ENCODE results near the gene PEX5.

GRCh38 chr12:7207866-7208625 is 18.6 kb downstream of the PEX5 start:
- TF ChIP-seq CTCF (IDR thresholded peaks at IDR 0.05) (no peak), POLR2AphosphoS5 (IDR thresholded peaks at IDR 0.05) (no peak), POLR2A (IDR thresholded peaks at IDR 0.05; ENCODE audit: low read depth) (no peak), EP300 (IDR thresholded peaks at IDR 0.05) (no peak)
